ENCODE measurements around the gene MIS12.

- TF ChIP-seq CTCF (IDR thresholded peaks at IDR 0.05) = no peak
- TF ChIP-seq POLR2A (IDR thresholded peaks at IDR 0.05) = no peak
Observed at GRCh38 chr17:5466295-5466694, 20.1 kb upstream of the MIS12 start.
